K562 (cell line): ENCODE data around the gene AJUBA. TPM values are rescaled to one million over a fixed set of nuclear protein-coding genes. Genes with fewer than 3 reads are reported as not detected.

ENCODE experiments used
- ATF3 ChIP-seq, 2 experiments: fragments of 450-650 bp in 1 of 2; sonication (generic) in 1 of 2; formaldehyde crosslinking in 1 of 2; IDR thresholded peaks in 1 of 2; conservative IDR thresholded peaks in 1 of 2; 2 replicates each; pipeline versions ENCODE4 v1.6.1 to v1.8.1; 2016 to 2023; ENCODE audit warnings: mild to moderate bottlenecking in 2 of 2, moderate library complexity in 2 of 2, inconsistent platforms in 1 of 2, missing genetic modification reagents in 1 of 2
- CC2D1A ChIP-seq: fragments of 450-650 bp; IDR thresholded peaks from 2 replicates; pipeline ENCODE4 v1.6.1; 2017; ENCODE audit warnings: mild to moderate bottlenecking
- CTCF ChIP-seq, 3 experiments: IDR thresholded peaks in 2 of 3; conservative IDR thresholded peaks in 1 of 3; 2 replicates each; pipeline ENCODE4 v1.5.1; 2011 to 2012; ENCODE audit warnings: low read length in 3 of 3, mild to moderate bottlenecking in 3 of 3, control low read depth in 2 of 3, improper control_type of control experiment in 1 of 3, inconsistent platforms in 1 of 3, low read depth in 1 of 3, mixed read lengths in 1 of 3, moderate library complexity in 1 of 3; ENCODE audit not compliant: insufficient read depth in 2 of 3
- CXXC5 ChIP-seq: fragments of 250-450 bp; sonication (Bioruptor Pico); IDR thresholded peaks from 2 replicates; pipeline ENCODE4 v1.8.0; 2022; ENCODE audit warnings: inconsistent platforms, mild to moderate bottlenecking, moderate library complexity
- HOXB6 ChIP-seq: fragments of 250-450 bp; sonication (Bioruptor Pico); IDR thresholded peaks from 2 replicates; pipeline ENCODE4 v1.5.1; 2022; ENCODE audit warnings: mild to moderate bottlenecking, borderline replicate concordance
- MAZ ChIP-seq, 2 experiments: fragments of 450-650 bp in 1 of 2; sonication (generic) in 1 of 2; formaldehyde crosslinking; IDR thresholded peaks in 1 of 2; conservative IDR thresholded peaks in 1 of 2; 2 replicates each; pipeline versions ENCODE4 v1.4.0 to v1.5.0; 2020; ENCODE audit warnings: mild to moderate bottlenecking in 1 of 2, missing genetic modification reagents in 1 of 2
- NBN ChIP-seq: fragments of 450-650 bp; IDR thresholded peaks from 2 replicates; pipeline ENCODE4 v1.6.1; 2016; ENCODE audit warnings: low read depth, mild to moderate bottlenecking
- NFRKB ChIP-seq: fragments of 450-650 bp; IDR thresholded peaks from 2 replicates; pipeline ENCODE4 v1.6.1; 2016; ENCODE audit warnings: low read depth
- RAD21 ChIP-seq, 2 experiments: fragments of 250-450 bp in 1 of 2; fragments of 450-650 bp in 1 of 2; sonication (Bioruptor Pico) in 1 of 2; formaldehyde crosslinking in 1 of 2; IDR thresholded peaks in 1 of 2; conservative IDR thresholded peaks in 1 of 2; 2 replicates each; pipeline versions ENCODE4 v1.4.0 to v1.8.0; 2020 to 2022; ENCODE audit warnings: mild to moderate bottlenecking in 2 of 2, moderate library complexity in 1 of 2
- RB1 ChIP-seq: fragments of 450-650 bp; IDR thresholded peaks from 2 replicates; pipeline ENCODE4 v1.6.1; 2017; ENCODE audit warnings: low read depth, mild to moderate bottlenecking
- SMAD1 ChIP-seq: fragments of 150-350 bp; IDR thresholded peaks from 2 replicates; pipeline ENCODE4 v1.6.1; 2014; ENCODE audit warnings: low read length, low read depth; ENCODE audit not compliant: partially characterized antibody
- SMAD4 ChIP-seq: fragments of 250-450 bp; sonication (Bioruptor Pico); conservative IDR thresholded peaks from 2 replicates; pipeline ENCODE4 v1.8.0; 2021; ENCODE audit warnings: inconsistent platforms, mild to moderate bottlenecking, moderate library complexity
- SMC3 ChIP-seq: conservative IDR thresholded peaks from 2 replicates; pipeline ENCODE4 v1.6.1; 2011; ENCODE audit warnings: low read depth, low read length, improper control_type of control experiment; ENCODE audit not compliant: insufficient read depth
- ZBTB8A ChIP-seq: fragments of 450-650 bp; IDR thresholded peaks from 2 replicates; pipeline ENCODE4 v1.6.1; 2018; ENCODE audit warnings: mild to moderate bottlenecking, moderate library complexity; ENCODE audit not compliant: partially characterized antibody
- ZFP91 ChIP-seq: sonication (generic); formaldehyde crosslinking; IDR thresholded peaks from 2 replicates; pipeline ENCODE4 v1.8.0; 2022; ENCODE audit warnings: mild to moderate bottlenecking, missing genetic modification reagents
- ZNF124 ChIP-seq: sonication (generic); formaldehyde crosslinking; IDR thresholded peaks from 2 replicates; pipeline ENCODE4 v1.8.1; 2022; ENCODE audit warnings: missing genetic modification reagents
- ZNF696 ChIP-seq: fragments of 250-450 bp; sonication (Bioruptor Pico); conservative IDR thresholded peaks from 2 replicates; pipeline ENCODE4 v1.4.0; 2020; ENCODE audit warnings: mild to moderate bottlenecking, moderate library complexity
- ZNF785 ChIP-seq: fragments of 250-450 bp; sonication (Bioruptor Pico); IDR thresholded peaks from 2 replicates; pipeline ENCODE4 v1.4.0; 2020; ENCODE audit warnings: mild to moderate bottlenecking
- polyA plus RNA-seq, 8 experiments: library from polyadenylated mRNA; depleted of rRNA in 4 of 8; stranded (reverse) in 5 of 8; unstranded in 3 of 8; fragments of >200 nt; fragmentation: Nextera tagmentation in 2 of 8; fragmentation: Illumina TruSeq in 1 of 8; extraction: Ambion mirVana in 2 of 8; extraction: Trizol in 1 of 8; gene quantifications; 2 replicates each; pipeline versions ENCODE4 v1.2.1 to v1.2.3, GENCODE V29; 2011 to 2014; ENCODE audit warnings: inconsistent platforms in 1 of 8, missing spikeins in 1 of 8
- total RNA-seq, 7 experiments: library from RNA; depleted of rRNA in 6 of 7; stranded (reverse); fragments of >200 nt in 6 of 7; fragmentation: Illumina TruSeq in 2 of 7; extraction: Trizol in 2 of 7; gene quantifications; 2 replicates each; pipeline versions ENCODE4 v1.2.1 to v1.2.3, GENCODE V29; 2011 to 2021; ENCODE audit warnings: low replicate concordance in 1 of 7

Gene AJUBA
- total and polyA plus RNA-seq, 9 of the 15 experiments (the other 6 are each of a cell fraction or from before 2014, with no cell fraction given), result 0.73 to 4.7 (median 2.8) TPM

GRCh38 chr14:22986508-22987054 lies 4.2 kb upstream of the AJUBA start (continued):
- TF ChIP-seq CTCF (IDR thresholded peaks at IDR 0.05 in 2 of 3, conservative IDR thresholded peaks at IDR 0.05 in 1 of 3; ENCODE audit: insufficient read depth in 2 of 3, low read depth in 1 of 3, low read length in 3 of 3), result peak; percentile 90 to 97 (median 93)
- peak; percentile 97 for TF ChIP-seq SMC3
- TF ChIP-seq SMAD4 (CRISPR knock-in tag), result no peak
- no peak for TF ChIP-seq ZBTB8A
- TF ChIP-seq NBN, result no peak
- TF ChIP-seq HOXB6, result no peak
- no peak for TF ChIP-seq ZFP91 (CRISPR knock-in tag)
- no peak for TF ChIP-seq ZNF696 (CRISPR knock-in tag)
- TF ChIP-seq CC2D1A, result peak; percentile 72
- TF ChIP-seq ZNF124 (CRISPR knock-in tag), result no peak
- TF ChIP-seq ATF3 (IDR thresholded peaks at IDR 0.05), result no peak
- peak; percentile 61; the same call in 1 of the 2 replicates for TF ChIP-seq ATF3 (CRISPR knock-in tag; conservative IDR thresholded peaks at IDR 0.05)
- TF ChIP-seq NFRKB, result no peak
- no peak for TF ChIP-seq CXXC5 (CRISPR knock-in tag)
- TF ChIP-seq MAZ (CRISPR knock-in tag; conservative IDR thresholded peaks at IDR 0.05 in 1 of 2, IDR thresholded peaks at IDR 0.05 in 1 of 2), result 0 out of 4 replicates have a peak, but pooled peaks of 1 of the 2 experiments have one; percentile 50
- TF ChIP-seq ZNF785, result no peak
- TF ChIP-seq RAD21 (CRISPR knock-in tag; conservative IDR thresholded peaks at IDR 0.05 in 1 of 2, IDR thresholded peaks at IDR 0.05 in 1 of 2), result peak; percentile 94 to 97
- TF ChIP-seq RB1, result peak; percentile 50; the same call in 1 of the 2 replicates
- TF ChIP-seq SMAD1, result no peak
